ENCODE data around the gene RAB3D. TPM values are rescaled to one million over a fixed set of nuclear protein-coding genes. Genes with fewer than 3 reads are reported as not detected.

RAB3D gene
- total RNA-seq, 4 donors from 2014 or later = 9.5 to 16.4 (median 12.7) TPM

GRCh38 chr19:11304936-11305335 lies 34.5 kb downstream of the RAB3D start:
- no peak for DNase-seq
- no peak for TF ChIP-seq POLR2A (IDR thresholded peaks at IDR 0.05)
- TF ChIP-seq, protein P1, sequence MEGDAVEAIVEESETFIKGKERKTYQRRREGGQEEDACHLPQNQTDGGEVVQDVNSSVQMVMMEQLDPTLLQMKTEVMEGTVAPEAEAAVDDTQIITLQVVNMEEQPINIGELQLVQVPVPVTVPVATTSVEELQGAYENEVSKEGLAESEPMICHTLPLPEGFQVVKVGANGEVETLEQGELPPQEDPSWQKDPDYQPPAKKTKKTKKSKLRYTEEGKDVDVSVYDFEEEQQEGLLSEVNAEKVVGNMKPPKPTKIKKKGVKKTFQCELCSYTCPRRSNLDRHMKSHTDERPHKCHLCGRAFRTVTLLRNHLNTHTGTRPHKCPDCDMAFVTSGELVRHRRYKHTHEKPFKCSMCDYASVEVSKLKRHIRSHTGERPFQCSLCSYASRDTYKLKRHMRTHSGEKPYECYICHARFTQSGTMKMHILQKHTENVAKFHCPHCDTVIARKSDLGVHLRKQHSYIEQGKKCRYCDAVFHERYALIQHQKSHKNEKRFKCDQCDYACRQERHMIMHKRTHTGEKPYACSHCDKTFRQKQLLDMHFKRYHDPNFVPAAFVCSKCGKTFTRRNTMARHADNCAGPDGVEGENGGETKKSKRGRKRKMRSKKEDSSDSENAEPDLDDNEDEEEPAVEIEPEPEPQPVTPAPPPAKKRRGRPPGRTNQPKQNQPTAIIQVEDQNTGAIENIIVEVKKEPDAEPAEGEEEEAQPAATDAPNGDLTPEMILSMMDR (IDR thresholded peaks at IDR 0.05) = no peak
- no peaks in the 10 kb centered on the region for H3K27me3 ChIP-seq
- no peak overlapping the region for H3K4me3 ChIP-seq
- H3K4me1 ChIP-seq = no peaks in the 10 kb centered on the region
- H3K27ac ChIP-seq = no peak overlapping the region
- no peaks in the 10 kb centered on the region for H3K9me3 ChIP-seq
- H3K36me3 ChIP-seq = no peaks in the 10 kb centered on the region

DNA sequence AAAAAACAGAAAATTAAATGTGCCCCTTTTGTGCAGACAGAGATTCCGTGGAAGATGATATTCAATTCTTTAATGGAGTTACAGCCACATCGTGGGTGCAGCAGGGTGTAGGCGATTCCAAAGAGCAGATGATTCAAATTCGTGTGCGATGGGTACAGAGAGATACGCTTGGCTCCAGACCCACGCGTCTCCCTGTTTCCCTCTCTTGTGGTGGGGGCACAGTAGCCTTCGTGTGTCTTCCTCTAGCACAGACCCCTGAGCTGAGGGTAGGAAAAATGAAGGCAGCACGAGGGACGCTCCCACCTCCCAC lies 38.7 kb downstream of the RAB3D start:
- no peak for DNase-seq
- TF ChIP-seq POLR2A (IDR thresholded peaks at IDR 0.05) = no peak
- TF ChIP-seq, protein P1 (IDR thresholded peaks at IDR 0.05) = no peak
- no peaks in the 10 kb centered on the region for H3K27me3 ChIP-seq
- H3K4me3 ChIP-seq = no peak overlapping the region
- H3K4me1 ChIP-seq = no peaks in the 10 kb centered on the region
- no peak overlapping the region for H3K27ac ChIP-seq
- no peaks in the 10 kb centered on the region for H3K36me3 ChIP-seq
- no peaks in the 10 kb centered on the region for H3K9me3 ChIP-seq

GRCh38 chr19:11299946-11300810 lies 39.3 kb downstream of the RAB3D start:
- Histone ChIP-seq H3K4me1 (no peaks in the 10 kb centered on the region), H3K4me3 (no peak overlapping the region), H3K36me3 (no peaks in the 10 kb centered on the region), H3K9me3 (no peaks in the 10 kb centered on the region), H3K27ac (no peak overlapping the region), H3K27me3 (no peaks in the 10 kb centered on the region)
- TF ChIP-seq, protein P1 (IDR thresholded peaks at IDR 0.05) = no peak
- TF ChIP-seq POLR2A (IDR thresholded peaks at IDR 0.05) = no peak
- no peak for DNase-seq

DNA sequence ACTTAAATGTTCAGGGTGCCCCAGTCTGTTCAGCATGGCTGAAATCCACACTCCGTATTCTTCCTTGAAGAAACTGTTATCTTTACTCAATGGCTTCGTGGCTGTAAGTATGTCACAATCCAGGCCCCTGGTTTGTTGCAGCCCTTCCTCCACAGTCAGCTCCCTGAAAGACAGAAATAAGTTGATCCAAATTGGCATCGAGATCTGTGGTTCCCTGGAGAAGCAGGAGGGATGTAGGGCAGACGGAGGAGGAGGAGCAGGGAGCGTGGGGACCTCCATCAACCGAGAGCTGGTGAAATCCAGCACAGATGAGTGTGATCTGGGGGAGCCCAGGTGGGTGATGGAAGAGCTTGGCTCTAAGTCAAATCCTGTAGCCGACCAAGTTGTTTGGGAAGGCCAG lies 43.2 kb downstream of the RAB3D start:
- DNase-seq = no peak
- H3K27me3 ChIP-seq = no peaks in the 10 kb centered on the region
- no peaks in the 10 kb centered on the region for H3K9me3 ChIP-seq
- H3K36me3 ChIP-seq = no peaks in the 10 kb centered on the region
- no peak overlapping the region for H3K27ac ChIP-seq
- H3K4me3 ChIP-seq = no peak overlapping the region
- TF ChIP-seq, protein P1 (IDR thresholded peaks at IDR 0.05) = no peak
- no peak for TF ChIP-seq POLR2A (IDR thresholded peaks at IDR 0.05)
- peaks cover 0 to 5% (median 0%) of the 10 kb centered on the region in 4 donors for H3K4me1 ChIP-seq

GRCh38 chr19:11295665-11296245 lies 43.7 kb downstream of the RAB3D start, which contains the start of gene TSPAN16:
Gene TSPAN16 (plus strand): TSS chr19:11296160. CDS start chr19:11296298, 138 bp downstream.
- no peak within 1 kb of the TSS for H3K27ac ChIP-seq

More at GRCh38 chr19:11295665-11296245, 43.7 kb downstream of the RAB3D start, which contains the start of gene TSPAN16:
- TF ChIP-seq POLR2A (IDR thresholded peaks at IDR 0.05) = no peak
- TF ChIP-seq, protein P1 (IDR thresholded peaks at IDR 0.05) = no peak
- H3K36me3 ChIP-seq = no peaks in the 10 kb centered on the region
- H3K9me3 ChIP-seq = no peaks in the 10 kb centered on the region
- no peak within 1 kb of the TSS for H3K4me3 ChIP-seq
- H3K4me1 ChIP-seq = peaks cover 0 to 5% (median 0%) of the 10 kb centered on the region in 4 donors
- no peaks in the 10 kb centered on the region for H3K27me3 ChIP-seq
- DNase-seq = no peak
